GM19023 (cell line): ENCODE results near the gene ARHGEF19.

Experiments used
- ATAC-seq: cut with Tn5 transposase; IDR thresholded peaks from one replicate; pipeline ENCODE4 v1.9.1; 2021; ENCODE audit warnings: mild to moderate bottlenecking, moderate library complexity; ENCODE audit not compliant: unreplicated experiment

The ARHGEF19 gene

GRCh38 chr1:16183765-16184556, 28.5 kb downstream of the ARHGEF19 start:
- no peak for ATAC-seq

GRCh38 chr1:16183179-16183578, 29.3 kb downstream of the ARHGEF19 start:
- ATAC-seq, result no peak

GRCh38 chr1:16181887-16182719, 30.3 kb downstream of the ARHGEF19 start:
- no peak for ATAC-seq

GRCh38 chr1:16180291-16180824, 32.1 kb downstream of the ARHGEF19 start:
- ATAC-seq, result no peak

- ATAC-seq, result no peak
These were observed 33.6 kb downstream of the ARHGEF19 start for GRCh38 chr1:16178596-16179497.

- no peak for ATAC-seq
These were observed 35.1 kb downstream of the ARHGEF19 start for GRCh38 chr1:16177306-16177705.

GRCh38 chr1:16176653-16177052, 35.8 kb downstream of the ARHGEF19 start:
- no peak for ATAC-seq

- no peak for ATAC-seq
These were observed 36.6 kb downstream of the ARHGEF19 start for GRCh38 chr1:16175610-16176553.

- ATAC-seq, result no peak
These were observed 37.4 kb downstream of the ARHGEF19 start for GRCh38 chr1:16174886-16175598.

GRCh38 chr1:16174261-16174868, 38.1 kb downstream of the ARHGEF19 start:
- ATAC-seq, result no peak

GRCh38 chr1:16173447-16174260, 38.8 kb downstream of the ARHGEF19 start:
- no peak for ATAC-seq

- no peak for ATAC-seq
These were observed 39.4 kb downstream of the ARHGEF19 start for GRCh38 chr1:16172964-16173446.

- ATAC-seq, result no peak
These were observed 40.1 kb downstream of the ARHGEF19 start for GRCh38 chr1:16172218-16172830.

GRCh38 chr1:16171314-16172151, 40.9 kb downstream of the ARHGEF19 start:
- ATAC-seq, result no peak

- ATAC-seq, result no peak
These were observed 42.2 kb downstream of the ARHGEF19 start for GRCh38 chr1:16170283-16170673.

GRCh38 chr1:16168622-16169360, 43.7 kb downstream of the ARHGEF19 start:
- no peak for ATAC-seq
